Measurements from ENCODE around the gene CSTF2T. TPM values are rescaled to one million over a fixed set of nuclear protein-coding genes. Genes with fewer than 3 reads are reported as not detected.
A peak's percentile ranks its signal among the peaks of the same experiment; 100 is the strongest.
"Not testable (repeated sequence)": the region's sequence is repeated elsewhere in the genome, so short reads cannot be mapped to it uniquely, and the experiment has no call there.

CSTF2T gene
- total and polyA plus RNA-seq, 12 donors, result 9.1 to 44.7 (median 30.8) TPM

GRCh38 chr10:51689536-51689935 is 9.9 kb downstream of the CSTF2T start:
- Histone ChIP-seq H3K36me3 (replicated peaks in 1 of 2) (no peaks in the 10 kb centered on the region), H3K4me3 (no peak overlapping the region), H3K4me1 (replicated peaks in 1 of 2) (peaks cover 0 to 15% of the 10 kb centered on the region in 2 donors), H3K9me3 (replicated peaks in 1 of 3) (no peaks in the 10 kb centered on the region), H3K27me3 (no peaks in the 10 kb centered on the region), H3K27ac (no peak overlapping the region)
- 92 to 94% (median 93%) methylated on average over 3 of the region's 3 CpGs for WGBS, 4 donors
- DNase-seq, result no peak
- intact Hi-C loops (cut with DNase I), result no loop called here
- TF ChIP-seq CTCF (IDR thresholded peaks at IDR 0.05) (no peak), POLR2A (IDR thresholded peaks at IDR 0.05) (no peak)

GRCh38 chr10:51688826-51689225 is 10.6 kb downstream of the CSTF2T start:
- DNase-seq; H3K36me3 ChIP-seq (replicated peaks in 1 of 2); H3K27ac ChIP-seq; H3K4me1 ChIP-seq (replicated peaks in 1 of 2); intact Hi-C loops (cut with DNase I); H3K27me3 ChIP-seq; H3K9me3 ChIP-seq (replicated peaks in 1 of 3); H3K4me3 ChIP-seq: not testable (repeated sequence)
- WGBS, 4 donors, result 76 to 92% (median 91%) methylated on average over 2 of the region's 2 CpGs

DNA sequence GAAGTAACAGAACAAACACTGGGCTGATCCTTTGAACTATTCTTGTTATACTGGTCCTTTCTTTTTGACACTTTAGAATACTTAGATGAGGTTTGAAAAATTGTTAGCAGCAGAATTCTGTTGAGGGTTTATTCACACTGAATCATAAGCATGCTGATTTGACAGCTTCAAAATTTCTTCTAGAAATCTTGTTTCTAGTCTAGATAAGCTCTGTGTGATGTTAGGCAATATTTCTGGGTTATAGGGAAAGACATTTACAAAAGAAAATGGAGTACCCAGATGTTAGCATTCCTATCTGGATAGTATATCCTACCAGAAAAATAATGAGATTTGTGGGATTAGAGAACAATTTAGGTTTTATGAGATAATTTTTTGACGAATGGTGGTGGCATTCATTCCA is 12.1 kb downstream of the CSTF2T start:
- Histone ChIP-seq H3K4me1 (replicated peaks in 1 of 2) (peaks cover 9 to 23% of the 10 kb centered on the region in 2 donors), H3K4me3 (no peak overlapping the region), H3K27me3 (no peaks in the 10 kb centered on the region), H3K36me3 (replicated peaks in 1 of 2) (no peaks in the 10 kb centered on the region), H3K9me3 (replicated peaks in 1 of 3) (no peaks in the 10 kb centered on the region), H3K27ac (no peak overlapping the region)
- intact Hi-C loops (cut with DNase I), result no loop called here
- 80 to 93% (median 92%) methylated on average over 1 of the region's 1 CpG for WGBS, 4 donors
- no peak for DNase-seq
- TF ChIP-seq CTCF (IDR thresholded peaks at IDR 0.05) (no peak), POLR2A (IDR thresholded peaks at IDR 0.05) (no peak)

DNA sequence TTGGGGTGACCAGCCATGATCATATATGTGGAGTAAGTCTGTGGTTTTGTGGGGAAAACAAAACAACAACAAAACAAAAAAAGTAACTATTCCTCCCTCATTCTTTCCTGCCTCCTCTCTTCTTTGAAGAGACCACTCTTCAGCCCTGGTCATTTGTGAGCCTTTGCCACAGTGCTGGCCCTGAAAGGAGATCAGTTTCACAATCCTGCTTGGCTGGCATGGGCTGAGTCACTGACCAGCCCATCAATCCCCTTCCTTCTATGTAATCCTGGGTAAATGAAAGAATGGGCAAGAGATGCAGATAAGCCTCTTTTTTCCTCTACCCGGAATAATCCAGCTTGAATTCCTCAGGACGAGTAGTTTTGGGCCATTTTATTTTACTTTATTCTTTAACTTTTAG is 13.6 kb downstream of the CSTF2T start:
- Histone ChIP-seq H3K4me3 (no peak overlapping the region), H3K27ac (peak overlapping the region in 1 of 5 donors; percentile 18)
- intact Hi-C loops (cut with DNase I), result no loop called here

More for the DNA sequence above, 13.6 kb downstream of the CSTF2T start:
- WGBS, 4 donors, result 40 to 47% (median 43%) methylated on average over 2 of the region's 2 CpGs
- Histone ChIP-seq H3K27me3 (no peaks in the 10 kb centered on the region), H3K36me3 (replicated peaks in 1 of 2) (no peaks in the 10 kb centered on the region), H3K4me1 (replicated peaks in 1 of 2) (peaks cover 10 to 23% of the 10 kb centered on the region in 2 donors), H3K9me3 (replicated peaks in 1 of 3) (no peaks in the 10 kb centered on the region)
- peak; percentile 60 to 84 (median 78) for DNase-seq
- no peak for TF ChIP-seq CTCF (IDR thresholded peaks at IDR 0.05)
- no peak for TF ChIP-seq POLR2A (IDR thresholded peaks at IDR 0.05)

Measured in adrenal gland (tissue), 12 donors.